Nephron progenitor cell (in vitro differentiated cells): ENCODE data around the gene ORM1.
"Not testable (repeated sequence)": the region's sequence is repeated elsewhere in the genome, so short reads cannot be mapped to it uniquely, and the experiment has no call there.

Experiments
- DNase-seq: peaks from one replicate; pipeline ENCODE4 v3.0.0; 2021
- H3K27ac Mint-ChIP-seq: 2 replicates; pipeline ENCODE4 v1.8.0; 2021; ENCODE audit warnings: mild to moderate bottlenecking, moderate library complexity, mixed read lengths
- H3K27me3 Mint-ChIP-seq: 2 replicates; pipeline ENCODE4 v1.8.0; 2021; ENCODE audit warnings: mild to moderate bottlenecking, low read depth, mixed read lengths; ENCODE audit not compliant: poor library complexity
- H3K36me3 Mint-ChIP-seq: 2 replicates; pipeline ENCODE4 v1.8.0; 2021; ENCODE audit warnings: low read depth, mixed read lengths
- H3K4me1 Mint-ChIP-seq: 2 replicates; pipeline ENCODE4 v1.8.0; 2021; ENCODE audit warnings: mixed read lengths
- H3K4me3 Mint-ChIP-seq: 2 replicates; pipeline ENCODE4 v1.8.0; 2021; ENCODE audit warnings: mild to moderate bottlenecking, moderate library complexity, mixed read lengths
- H3K9me3 Mint-ChIP-seq: 2 replicates; pipeline ENCODE4 v1.8.0; 2021; ENCODE audit warnings: mild to moderate bottlenecking, moderate library complexity, mixed read lengths
- CTCF ChIP-seq: fragments of 200-600 bp; sonication (generic); IDR thresholded peaks from 2 replicates; pipeline ENCODE4 v1.5.0; 2021; ENCODE audit warnings: antibody characterized with exemption

Gene ORM1

GRCh38 chr9:114316605-114317230, 6.2 kb upstream of the ORM1 start:
- no peak overlapping the region for H3K27ac Mint-ChIP-seq
- peaks cover 10% of the 10 kb centered on the region for H3K36me3 Mint-ChIP-seq
- TF ChIP-seq CTCF, result no peak
- no peak overlapping the region for H3K4me3 Mint-ChIP-seq
- peaks cover 4% of the 10 kb centered on the region for H3K4me1 Mint-ChIP-seq
- no peaks in the 10 kb centered on the region for H3K9me3 Mint-ChIP-seq
- peaks cover 8% of the 10 kb centered on the region for H3K27me3 Mint-ChIP-seq
- no peak for DNase-seq

- H3K36me3 Mint-ChIP-seq, result peaks cover under 1% of the 10 kb centered on the region
- no peak for DNase-seq
- H3K27ac Mint-ChIP-seq, result no peak overlapping the region
Measured at GRCh38 chr9:114317665-114318357, 5.1 kb upstream of the ORM1 start.

GRCh38 chr9:114318416-114318815, 4.5 kb upstream of the ORM1 start:
- H3K27ac Mint-ChIP-seq, result no peak overlapping the region
- no peak overlapping the region for H3K4me3 Mint-ChIP-seq
- no peaks in the 10 kb centered on the region for H3K36me3 Mint-ChIP-seq
- no peak for DNase-seq
- H3K4me1 Mint-ChIP-seq, result peaks cover 4% of the 10 kb centered on the region
- TF ChIP-seq CTCF, result no peak
- H3K9me3 Mint-ChIP-seq, result no peaks in the 10 kb centered on the region
- peaks cover 8% of the 10 kb centered on the region for H3K27me3 Mint-ChIP-seq

More at GRCh38 chr9:114317665-114318357, 5.1 kb upstream of the ORM1 start:
- no peaks in the 10 kb centered on the region for H3K9me3 Mint-ChIP-seq
- peaks cover 4% of the 10 kb centered on the region for H3K4me1 Mint-ChIP-seq
- H3K27me3 Mint-ChIP-seq, result peaks cover 8% of the 10 kb centered on the region
- H3K4me3 Mint-ChIP-seq, result no peak overlapping the region
- TF ChIP-seq CTCF, result no peak

- H3K9me3 Mint-ChIP-seq, result no peaks in the 10 kb centered on the region
- H3K27me3 Mint-ChIP-seq, result peaks cover 8% of the 10 kb centered on the region
- TF ChIP-seq CTCF, result no peak
- H3K36me3 Mint-ChIP-seq, result no peaks in the 10 kb centered on the region
- peaks cover 4% of the 10 kb centered on the region for H3K4me1 Mint-ChIP-seq
- no peak for DNase-seq
- H3K4me3 Mint-ChIP-seq, result no peak overlapping the region
- no peak overlapping the region for H3K27ac Mint-ChIP-seq
Measured at GRCh38 chr9:114319147-114319546, 3.8 kb upstream of the ORM1 start.

GRCh38 chr9:114320710-114321109, 2.2 kb upstream of the ORM1 start:
- H3K36me3 Mint-ChIP-seq, H3K27me3 Mint-ChIP-seq, DNase-seq, H3K4me3 Mint-ChIP-seq, H3K9me3 Mint-ChIP-seq, H3K27ac Mint-ChIP-seq, H3K4me1 Mint-ChIP-seq: not testable (repeated sequence)

- TF ChIP-seq CTCF, result no peak
- DNase-seq, result no peak
- H3K4me1 Mint-ChIP-seq, result peaks cover under 1% of the 10 kb centered on the region
- no peaks in the 10 kb centered on the region for H3K36me3 Mint-ChIP-seq
- peaks cover 3% of the 10 kb centered on the region for H3K27me3 Mint-ChIP-seq
- no peak overlapping the region for H3K4me3 Mint-ChIP-seq
- H3K9me3 Mint-ChIP-seq, result no peaks in the 10 kb centered on the region
- H3K27ac Mint-ChIP-seq, result no peak overlapping the region
Measured at GRCh38 chr9:114321759-114322158, 1.1 kb upstream of the ORM1 start.

- DNase-seq, H3K36me3 Mint-ChIP-seq, H3K4me3 Mint-ChIP-seq, H3K27me3 Mint-ChIP-seq, H3K9me3 Mint-ChIP-seq, H3K4me1 Mint-ChIP-seq, H3K27ac Mint-ChIP-seq: not testable (repeated sequence)
Measured at GRCh38 chr9:114322160-114322818, 609 bp upstream of the ORM1 start.

GRCh38 chr9:114323849-114324248, 951 bp downstream of the ORM1 start:
- H3K36me3 Mint-ChIP-seq, H3K27me3 Mint-ChIP-seq: not testable (repeated sequence)

More at GRCh38 chr9:114323849-114324248, 951 bp downstream of the ORM1 start:
- DNase-seq, H3K4me3 Mint-ChIP-seq, H3K4me1 Mint-ChIP-seq, H3K27ac Mint-ChIP-seq, H3K9me3 Mint-ChIP-seq: not testable (repeated sequence)
